ENCODE data around the gene ELP2.
"Not testable (repeated sequence)": the region's sequence is repeated elsewhere in the genome, so short reads cannot be mapped to it uniquely, and the experiment has no call there.

ELP2 gene

GRCh38 chr18:36194600-36195315, 65.1 kb downstream of the ELP2 start:
- no peak for DNase-seq

DNA sequence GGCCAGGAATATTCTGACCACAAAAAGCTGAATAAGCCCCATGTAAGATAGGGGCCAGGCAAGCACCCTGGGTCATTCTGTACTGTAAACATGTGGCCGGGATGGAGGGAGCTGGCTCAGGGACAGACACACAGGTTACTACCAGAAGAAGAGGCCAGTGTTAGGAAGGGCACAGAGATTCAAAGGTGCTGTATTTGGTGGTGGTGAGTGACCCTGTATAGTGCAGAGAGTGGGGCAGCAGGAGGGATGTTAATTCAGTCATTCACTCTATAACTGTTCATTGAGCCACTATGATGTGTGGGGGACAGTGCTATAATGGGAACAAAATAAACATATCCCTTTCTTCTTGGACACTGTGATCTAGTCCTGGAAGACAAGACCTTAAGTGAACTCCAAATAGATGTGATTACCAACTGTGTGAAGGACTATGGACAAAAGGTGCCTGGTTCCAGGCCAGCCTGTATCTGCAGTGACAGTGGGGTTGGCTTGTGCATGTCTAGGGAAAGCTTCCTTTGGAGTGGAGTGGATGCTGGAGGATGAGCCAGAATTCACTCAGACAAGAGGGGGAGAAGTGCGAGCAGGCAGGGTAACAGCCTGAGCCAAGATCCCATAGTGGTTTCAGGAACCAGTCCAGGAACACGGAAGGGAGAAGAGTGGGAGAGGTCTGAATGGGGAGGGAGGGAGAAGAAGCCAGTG, 65.9 kb downstream of the ELP2 start:
- DNase-seq, result no peak

DNA sequence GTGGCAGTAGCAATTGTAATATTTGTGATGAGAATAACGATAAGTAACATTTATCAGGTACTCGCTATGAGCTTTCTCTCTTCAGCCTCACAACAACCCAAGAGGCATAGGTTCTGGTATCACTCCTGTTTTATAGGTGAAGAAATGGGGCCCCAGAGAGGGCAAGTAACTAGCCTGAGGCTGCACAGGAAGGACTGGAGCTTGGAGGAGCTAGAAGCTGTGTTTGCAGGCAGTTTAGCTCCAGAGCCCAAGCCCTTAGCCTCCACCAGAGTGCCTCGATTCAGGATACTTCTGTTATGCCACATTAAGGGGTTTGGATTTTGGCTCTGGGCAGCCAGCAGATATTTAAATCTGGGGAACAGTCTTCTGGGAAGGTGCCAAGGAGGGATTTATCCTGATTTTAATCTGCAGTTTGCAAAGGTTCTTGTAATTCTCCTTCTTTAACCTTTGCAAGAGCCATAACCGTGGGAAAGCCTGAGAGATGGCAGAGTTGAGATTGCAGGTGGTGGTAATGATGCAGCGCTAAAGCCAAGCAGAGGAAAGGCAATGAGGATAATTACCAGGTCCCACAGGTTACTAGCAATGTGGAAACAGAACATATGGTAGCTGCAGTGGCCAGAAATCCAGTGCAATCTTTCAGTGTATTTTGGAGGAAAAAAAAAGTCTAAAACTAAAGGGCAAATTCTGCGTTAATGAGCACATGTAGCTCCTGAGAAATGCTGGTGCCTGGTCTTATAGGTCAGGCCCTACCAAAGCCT, 66.7 kb downstream of the ELP2 start:
- no peak for DNase-seq

GRCh38 chr18:36197511-36198166, 67.9 kb downstream of the ELP2 start:
- no peak for DNase-seq

DNA sequence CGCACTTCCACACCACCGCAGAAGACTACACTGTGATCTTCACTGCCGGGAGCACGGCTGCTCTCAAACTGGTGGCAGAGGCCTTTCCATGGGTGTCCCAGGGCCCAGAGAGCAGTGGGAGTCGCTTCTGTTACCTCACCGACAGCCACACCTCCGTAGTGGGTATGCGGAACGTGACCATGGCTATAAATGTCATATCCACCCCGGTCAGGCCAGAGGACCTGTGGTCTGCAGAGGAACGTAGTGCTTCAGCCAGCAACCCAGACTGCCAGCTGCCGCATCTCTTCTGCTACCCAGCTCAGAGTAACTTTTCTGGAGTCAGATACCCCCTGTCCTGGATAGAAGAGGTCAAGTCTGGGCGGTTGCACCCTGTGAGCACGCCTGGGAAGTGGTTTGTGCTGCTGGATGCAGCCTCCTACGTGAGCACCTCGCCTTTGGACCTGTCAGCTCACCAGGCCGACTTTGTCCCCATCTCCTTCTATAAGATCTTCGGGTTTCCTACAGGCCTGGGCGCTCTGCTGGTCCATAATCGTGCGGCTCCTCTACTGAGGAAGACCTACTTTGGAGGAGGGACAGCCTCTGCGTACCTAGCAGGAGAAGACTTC, 70.1 kb downstream of the ELP2 start:
- no peak for DNase-seq

GRCh38 chr18:36200354-36200771, 70.7 kb downstream of the ELP2 start:
- no peak for DNase-seq

GRCh38 chr18:36201765-36202164, 72.1 kb downstream of the ELP2 start:
- DNase-seq, result no peak

- DNase-seq, result no peak
Observed at GRCh38 chr18:36203360-36203895, 73.7 kb downstream of the ELP2 start.

DNA sequence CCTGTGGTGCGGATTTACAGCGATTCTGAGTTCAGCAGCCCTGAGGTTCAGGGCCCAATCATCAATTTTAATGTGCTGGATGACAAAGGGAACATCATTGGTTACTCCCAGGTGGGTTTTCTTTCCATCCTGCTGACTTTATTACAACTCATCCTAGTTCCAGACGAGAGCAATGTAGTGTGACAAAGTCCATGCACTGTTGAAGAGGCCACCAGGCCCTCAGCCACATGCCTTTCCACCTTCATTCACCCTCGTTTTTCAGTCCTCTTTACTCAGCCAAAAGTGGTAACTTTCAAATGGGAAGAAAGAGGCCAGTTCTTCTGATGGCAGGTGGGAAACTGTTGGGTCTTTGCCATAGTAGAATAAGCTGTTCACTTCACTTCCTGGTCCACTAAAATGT, 75.5 kb downstream of the ELP2 start:
- no peak for DNase-seq

DNA sequence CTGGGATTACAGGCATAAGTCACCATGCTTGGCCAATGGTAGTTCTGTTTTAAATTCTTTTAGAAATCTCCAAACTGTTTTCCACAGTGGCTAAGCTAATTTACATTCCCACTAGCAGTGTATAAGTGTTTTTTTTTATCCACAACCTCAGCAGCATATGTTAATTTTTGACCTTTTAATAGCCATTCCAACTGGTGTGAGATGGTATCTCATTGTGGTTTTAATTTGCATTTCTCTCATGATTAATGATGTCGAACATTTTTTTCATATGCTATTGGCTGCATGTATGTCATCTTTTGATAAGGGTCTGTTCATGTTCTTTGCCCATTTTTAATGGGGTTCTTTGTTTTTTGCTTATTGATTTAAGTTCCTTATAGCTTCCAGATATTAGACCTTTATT, 77.6 kb downstream of the ELP2 start:
- DNase-seq, result no peak

DNA sequence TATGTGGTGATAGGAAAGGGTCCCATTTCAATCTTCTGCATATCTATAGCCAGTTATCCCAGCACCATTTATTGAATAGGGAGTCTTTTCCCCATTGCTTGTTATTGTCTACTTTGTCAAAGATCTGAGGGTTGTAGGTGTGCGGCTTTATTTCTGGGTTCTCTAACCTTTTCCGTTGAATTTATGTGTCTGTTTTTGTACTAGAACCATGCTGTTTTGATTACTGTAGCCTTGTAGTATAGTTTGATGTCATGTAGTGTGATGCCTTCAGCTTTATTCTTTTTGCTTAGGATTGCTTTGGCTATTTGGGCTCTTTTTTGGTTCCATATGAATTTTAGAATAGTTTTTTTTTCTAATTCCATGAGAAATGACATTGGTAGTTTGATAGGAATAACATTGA, 78.3 kb downstream of the ELP2 start:
- not testable (repeated sequence) for DNase-seq

- DNase-seq, result no peak
Observed at GRCh38 chr18:36211612-36212065, 81.9 kb downstream of the ELP2 start.

- DNase-seq, result no peak
Observed at GRCh38 chr18:36212301-36213171, 82.8 kb downstream of the ELP2 start.

- no peak for DNase-seq
Observed at GRCh38 chr18:36214811-36215210, 85.1 kb downstream of the ELP2 start.

- DNase-seq, result no peak
Observed at GRCh38 chr18:36215577-36215976, 85.9 kb downstream of the ELP2 start.

DNA sequence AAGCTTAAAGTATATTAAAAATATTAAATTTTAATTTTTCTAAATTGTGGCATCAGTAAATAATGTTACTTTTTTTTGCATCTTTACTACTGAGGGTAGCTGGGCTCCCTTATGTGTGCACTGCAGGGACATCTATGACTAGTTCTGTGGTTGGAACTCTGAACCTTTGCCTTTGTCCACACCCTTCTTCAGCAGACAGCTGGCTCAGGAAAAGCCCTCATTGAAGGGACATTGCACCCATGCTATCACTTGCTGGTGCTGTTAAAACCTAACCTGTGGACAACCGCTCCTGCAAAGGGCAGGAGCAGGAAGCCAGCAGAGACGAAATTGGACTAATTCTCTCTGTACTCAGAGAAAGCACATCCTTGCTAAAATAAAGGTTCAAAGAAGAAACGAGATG, 87.6 kb downstream of the ELP2 start:
- DNase-seq, result no peak

DNA sequence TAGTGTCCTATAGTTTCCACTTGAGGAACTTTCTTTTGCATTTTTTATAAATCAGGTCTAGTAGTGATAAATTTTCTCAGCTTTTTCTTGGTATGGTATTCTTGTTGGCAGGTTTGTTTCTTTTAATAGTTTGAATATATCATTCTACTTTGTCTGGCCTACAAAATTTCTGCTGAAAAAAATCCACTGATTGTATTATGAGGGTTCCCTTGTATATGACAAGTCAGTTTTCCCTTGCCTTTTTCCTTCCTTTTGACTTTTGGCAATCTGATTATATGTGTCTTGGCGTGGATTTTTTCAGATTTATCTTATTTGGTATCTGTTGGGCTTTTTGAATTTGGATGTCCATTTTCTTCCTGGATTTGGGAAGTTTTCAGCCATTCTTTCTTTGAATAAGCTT, 99.5 kb downstream of the ELP2 start:
- no peak for DNase-seq

Data from bone marrow (tissue), 2 donors.